ENCODE data around the gene ACTL10.
"Not testable (repeated sequence)": the region's sequence is repeated elsewhere in the genome, so short reads cannot be mapped to it uniquely, and the experiment has no call there.

Gene ACTL10

GRCh38 chr20:33666293-33667244, at the start of gene ACTL10:
Gene ACTL10, plus strand, starts transcription at chr20:33666943. Its CDS starts 555 bp downstream, at chr20:33667498.
- DNase-seq: peak; percentile 99

- no peak for DNase-seq
Measured at GRCh38 chr20:33621717-33622400, 44.9 kb upstream of the ACTL10 start.

GRCh38 chr20:33622705-33623365, 43.9 kb upstream of the ACTL10 start:
- no peak for DNase-seq

GRCh38 chr20:33624399-33624798, 42.3 kb upstream of the ACTL10 start:
- no peak for DNase-seq

- DNase-seq: no peak
Measured at GRCh38 chr20:33626190-33626589, 40.6 kb upstream of the ACTL10 start.

- no peak for DNase-seq
Measured at GRCh38 chr20:33627577-33628216, 39.0 kb upstream of the ACTL10 start.

GRCh38 chr20:33629533-33629932, 37.2 kb upstream of the ACTL10 start:
- no peak for DNase-seq

GRCh38 chr20:33629979-33630378, 36.8 kb upstream of the ACTL10 start:
- DNase-seq: no peak

GRCh38 chr20:33630507-33630906, 36.2 kb upstream of the ACTL10 start:
- no peak for DNase-seq

- not testable (repeated sequence) for DNase-seq
Measured at GRCh38 chr20:33631910-33632309, 34.8 kb upstream of the ACTL10 start.

- no peak for DNase-seq
Measured at GRCh38 chr20:33635341-33635740, 31.4 kb upstream of the ACTL10 start.

GRCh38 chr20:33636776-33637175, 30.0 kb upstream of the ACTL10 start:
- no peak for DNase-seq

GRCh38 chr20:33640287-33640686, 26.5 kb upstream of the ACTL10 start:
- no peak for DNase-seq

GRCh38 chr20:33644313-33645071, 22.3 kb upstream of the ACTL10 start:
- no peak for DNase-seq

- no peak for DNase-seq
Measured at GRCh38 chr20:33645072-33645358, 21.7 kb upstream of the ACTL10 start.

GRCh38 chr20:33645396-33645795, 21.3 kb upstream of the ACTL10 start:
- DNase-seq: no peak

GRCh38 chr20:33646191-33646590, 20.6 kb upstream of the ACTL10 start:
- no peak for DNase-seq

- not testable (repeated sequence) for DNase-seq
Measured at GRCh38 chr20:33646959-33647602, 19.7 kb upstream of the ACTL10 start.

- DNase-seq: peak; percentile 63
Measured at GRCh38 chr20:33647603-33648395, 18.9 kb upstream of the ACTL10 start.

GRCh38 chr20:33648396-33649004, 18.2 kb upstream of the ACTL10 start:
- DNase-seq: no peak

Data from EL (cell line).